CD4-positive, alpha-beta T cell treated with Interleukin-1 beta for 1 hour (primary cell): ENCODE results near the gene RIT2.

Experiments used
- DNase-seq, 2 donors: peaks; one replicate each; pipeline ENCODE4 v3.0.0-alpha.2; 2020 to 2022

Gene RIT2

GRCh38 chr18:43115076-43115921 is at the start of gene RIT2:
Gene RIT2, minus strand, starts transcription at chr18:43115685.
- no peak for DNase-seq

- DNase-seq = no peak
Observed at GRCh38 chr18:43161528-43161927, 46.0 kb upstream of the RIT2 start.

- no peak for DNase-seq
Observed at GRCh38 chr18:43160509-43160908, 45.0 kb upstream of the RIT2 start.

- DNase-seq = no peak
Observed at GRCh38 chr18:43159926-43160325, 44.4 kb upstream of the RIT2 start.

GRCh38 chr18:43159086-43159770 is 43.7 kb upstream of the RIT2 start:
- no peak for DNase-seq

GRCh38 chr18:43158381-43158780 is 42.9 kb upstream of the RIT2 start:
- no peak for DNase-seq

DNA sequence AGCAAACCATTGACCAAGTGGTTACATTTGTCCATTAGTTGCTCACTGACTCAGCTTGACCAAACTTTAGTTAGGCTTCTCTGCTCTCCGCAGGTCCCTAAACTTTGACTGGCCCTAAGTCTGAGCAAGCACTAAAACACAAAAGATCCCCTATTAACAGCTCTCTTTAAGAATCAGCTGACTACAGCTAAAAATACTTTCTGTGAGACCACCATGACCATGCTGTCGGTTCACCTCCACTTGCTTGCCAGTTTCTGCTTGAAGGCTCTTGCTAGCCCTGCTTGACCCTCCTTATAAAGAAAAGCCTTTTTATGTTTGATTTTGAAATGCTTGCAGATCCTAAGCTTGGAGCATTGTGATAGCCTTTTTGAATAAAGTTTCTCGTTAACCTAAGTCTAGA is 40.4 kb upstream of the RIT2 start:
- DNase-seq = no peak

DNA sequence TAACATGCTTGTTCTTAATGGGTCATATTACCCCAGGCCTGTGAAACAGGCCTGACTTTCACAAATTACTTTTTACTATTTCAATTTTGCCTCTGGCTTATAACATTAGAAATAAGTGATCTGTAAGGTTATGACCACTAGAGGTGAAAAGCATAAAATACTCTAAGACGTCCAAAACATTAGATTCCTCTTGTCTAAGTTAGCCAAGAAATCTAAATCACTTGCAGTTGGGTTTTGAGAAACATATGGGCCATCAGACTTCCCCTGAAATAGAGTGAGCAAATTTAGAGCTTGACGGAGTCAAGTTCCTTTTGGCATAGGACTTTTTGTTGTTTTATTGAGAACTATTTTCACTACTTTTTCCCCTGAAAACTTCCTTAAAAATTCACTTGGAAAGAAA is 32.7 kb upstream of the RIT2 start:
- DNase-seq = no peak

DNA sequence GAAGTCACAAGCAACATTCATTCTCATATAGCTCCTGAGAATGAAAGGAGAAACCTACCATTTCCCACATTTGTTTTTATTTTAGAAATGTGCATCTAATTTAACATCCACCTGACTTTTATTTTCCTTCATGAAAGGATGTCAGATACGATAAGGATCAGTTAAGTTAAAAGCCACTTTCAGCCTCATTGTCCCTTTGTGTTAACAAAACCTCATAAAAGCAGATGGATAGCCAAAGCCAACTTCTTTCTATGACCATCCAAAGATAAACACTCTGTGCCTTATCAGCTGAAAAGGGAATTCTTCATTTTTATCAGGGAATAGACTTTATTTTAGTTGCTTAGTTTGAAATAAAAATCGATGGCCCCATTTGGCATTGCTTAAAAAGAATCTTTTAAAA is 25.7 kb upstream of the RIT2 start:
- DNase-seq = no peak

GRCh38 chr18:43139288-43139946 is 23.9 kb upstream of the RIT2 start:
- no peak for DNase-seq

DNA sequence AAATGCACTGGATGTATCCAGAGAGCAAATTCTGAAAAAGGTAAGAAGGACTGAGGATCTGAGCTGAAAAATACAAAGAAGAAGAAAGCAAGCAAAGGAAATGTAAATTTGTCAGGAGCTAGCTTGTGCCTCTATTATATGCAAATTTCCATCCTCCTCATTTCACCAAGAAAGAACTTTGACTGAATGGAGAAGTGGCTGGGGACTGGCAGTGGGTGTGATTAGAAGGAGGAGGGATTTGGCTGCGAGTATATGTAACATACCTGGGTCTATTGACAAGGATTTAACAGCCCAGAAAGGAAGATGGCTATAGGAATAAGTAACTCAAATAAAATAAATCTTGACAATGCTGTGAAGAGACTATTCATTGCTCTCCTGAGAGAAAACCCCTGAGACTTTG is 19.4 kb upstream of the RIT2 start:
- no peak for DNase-seq

DNA sequence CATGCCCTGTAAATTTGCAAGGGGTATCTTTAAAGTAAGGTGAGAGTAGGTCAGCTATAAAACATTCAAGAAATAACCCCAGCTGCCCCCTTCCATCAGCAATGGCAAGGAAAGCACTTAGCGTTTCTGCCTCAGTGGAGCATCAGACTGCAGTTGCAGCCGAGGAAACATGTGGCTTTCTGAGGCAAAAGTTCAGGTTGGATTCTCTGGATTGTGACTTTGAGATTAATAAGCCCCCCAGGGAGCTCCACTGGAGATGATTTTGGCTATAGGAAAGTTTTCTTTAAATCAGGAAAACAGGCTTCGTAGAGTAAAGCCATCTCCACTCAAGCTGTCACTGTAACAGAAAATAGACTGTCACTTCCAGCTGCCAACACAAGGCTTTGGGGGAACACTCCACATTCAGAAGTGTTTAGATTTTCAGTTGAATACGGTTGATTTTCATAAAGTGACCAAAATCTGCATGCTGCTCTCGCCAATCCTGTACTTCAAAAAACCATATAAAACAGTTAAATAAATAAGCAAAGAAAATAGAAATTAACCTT is 15.3 kb upstream of the RIT2 start:
- no peak for DNase-seq

- no peak for DNase-seq
Observed at GRCh38 chr18:43129946-43130524, 14.6 kb upstream of the RIT2 start.

- no peak for DNase-seq
Observed at GRCh38 chr18:43125471-43125870, 10.0 kb upstream of the RIT2 start.

- no peak for DNase-seq
Observed at GRCh38 chr18:43122955-43123354, 7.5 kb upstream of the RIT2 start.

DNA sequence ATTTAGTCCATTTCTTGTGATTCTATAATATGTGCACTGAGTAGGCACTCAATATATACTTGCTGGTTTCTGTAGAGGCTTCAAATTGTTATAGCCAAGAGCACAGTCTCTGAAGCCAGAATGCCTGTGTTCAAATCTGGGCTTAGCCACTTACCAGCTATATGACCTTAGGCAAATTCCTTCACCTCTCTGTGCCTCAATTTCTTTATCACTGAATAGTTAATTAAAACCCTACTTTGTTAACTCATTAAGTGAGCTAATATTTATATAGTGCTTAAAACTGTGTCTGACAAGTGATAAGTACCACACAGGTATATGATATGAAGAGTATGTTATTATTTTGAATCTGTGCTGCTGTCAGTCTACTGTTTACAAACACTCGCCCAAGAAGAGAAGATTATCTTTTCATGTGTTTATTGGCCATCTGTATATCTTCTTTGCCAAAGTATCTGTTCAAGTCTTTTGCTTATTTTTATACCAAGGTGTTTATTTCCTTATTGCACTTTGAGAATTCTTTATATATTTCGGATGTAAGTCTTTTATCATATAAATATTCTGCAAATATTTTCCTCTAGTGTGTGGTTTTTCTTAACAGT is 1.3 kb upstream of the RIT2 start:
- DNase-seq = no peak

DNA sequence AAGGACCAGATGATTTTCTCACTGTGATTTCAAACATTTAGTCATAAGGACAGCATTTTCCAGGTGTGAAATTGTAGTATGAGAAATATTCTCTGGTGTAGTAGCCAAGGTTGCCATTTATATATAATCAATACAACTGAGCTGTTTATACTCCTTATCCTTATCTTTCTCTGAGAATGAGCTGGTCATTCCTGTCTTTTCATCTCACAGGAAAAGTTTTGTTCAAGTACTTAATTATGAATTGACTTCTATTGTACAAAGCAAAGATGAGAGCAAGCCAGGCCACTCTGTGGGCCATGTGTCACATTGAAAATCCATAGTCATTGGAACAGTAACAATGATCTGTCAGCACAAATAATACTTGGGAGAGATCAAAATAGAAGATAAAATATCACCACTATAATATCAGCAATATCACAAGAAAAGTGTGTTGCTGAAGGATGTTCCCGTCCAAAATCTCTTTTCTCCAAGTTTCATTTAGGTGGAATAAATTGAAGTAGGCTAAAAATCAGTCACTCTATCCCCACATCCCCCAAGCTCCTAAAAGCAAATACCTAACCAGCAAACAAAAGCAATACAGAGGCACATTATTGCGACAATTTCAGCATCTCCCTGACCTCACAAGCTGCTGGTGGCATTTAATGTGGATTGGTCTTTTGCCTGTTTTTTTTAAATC is 2.1 kb downstream of the RIT2 start:
- no peak for DNase-seq

GRCh38 chr18:43108882-43109281 is 6.6 kb downstream of the RIT2 start:
- DNase-seq = no peak

GRCh38 chr18:43108469-43108868 is 7.0 kb downstream of the RIT2 start:
- DNase-seq = no peak

DNA sequence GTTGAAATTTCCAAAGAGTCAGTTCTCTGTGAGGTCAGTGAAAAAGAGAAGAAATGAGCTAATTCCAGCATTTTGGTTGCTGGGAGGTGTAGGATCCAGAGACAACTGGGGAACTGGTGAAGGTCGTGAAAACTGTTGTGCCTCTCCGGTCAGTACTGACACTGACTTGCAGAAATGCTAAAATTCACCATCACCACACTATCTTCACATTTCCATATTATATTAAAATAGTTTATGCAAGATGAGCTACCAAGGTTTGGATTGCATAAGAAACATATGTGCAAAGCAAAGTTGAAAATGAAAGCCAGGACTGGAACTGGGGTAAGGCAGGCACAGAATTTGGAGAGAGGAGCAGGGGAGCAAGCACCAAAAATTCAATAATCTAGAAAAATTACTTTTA is 21.8 kb downstream of the RIT2 start:
- no peak for DNase-seq

GRCh38 chr18:43092539-43092938 is 22.9 kb downstream of the RIT2 start:
- DNase-seq = no peak

- no peak for DNase-seq
Observed at GRCh38 chr18:43081396-43081795, 34.1 kb downstream of the RIT2 start.
